NCI-H82 (cell line): ENCODE results near the gene DDX51.

Experiments
- DNase-seq: peaks from one replicate; lab custom pipeline; 2025; lab: John Stamatoyannopoulos, UW

Gene DDX51

GRCh38 chr12:132166093-132166492, 22.0 kb upstream of the DDX51 start:
- DNase-seq: no peak

GRCh38 chr12:132165584-132165983, 21.5 kb upstream of the DDX51 start:
- DNase-seq: no peak

- DNase-seq: no peak
Observed at GRCh38 chr12:132164426-132164825, 20.3 kb upstream of the DDX51 start.

GRCh38 chr12:132163911-132164288, 19.8 kb upstream of the DDX51 start:
- peak; percentile 51 for DNase-seq

GRCh38 chr12:132163041-132163910, 19.2 kb upstream of the DDX51 start:
- no peak for DNase-seq

GRCh38 chr12:132162508-132163031, 18.5 kb upstream of the DDX51 start:
- DNase-seq: no peak

- DNase-seq: no peak
Observed at GRCh38 chr12:132161796-132162507, 17.8 kb upstream of the DDX51 start.

GRCh38 chr12:132161036-132161781, 17.1 kb upstream of the DDX51 start:
- DNase-seq: no peak

GRCh38 chr12:132160601-132161035, 16.5 kb upstream of the DDX51 start:
- DNase-seq: no peak

- no peak for DNase-seq
Observed at GRCh38 chr12:132160016-132160415, 15.9 kb upstream of the DDX51 start.

GRCh38 chr12:132159555-132160003, 15.5 kb upstream of the DDX51 start:
- DNase-seq: no peak

GRCh38 chr12:132158677-132159554, 14.8 kb upstream of the DDX51 start:
- DNase-seq: no peak

GRCh38 chr12:132157733-132158409, 13.8 kb upstream of the DDX51 start:
- no peak for DNase-seq

GRCh38 chr12:132156573-132157325, 12.6 kb upstream of the DDX51 start:
- no peak for DNase-seq

- DNase-seq: no peak
Observed at GRCh38 chr12:132155771-132156572, 11.9 kb upstream of the DDX51 start.

GRCh38 chr12:132154941-132155770, 11.0 kb upstream of the DDX51 start:
- no peak for DNase-seq

GRCh38 chr12:132154341-132154761, 10.2 kb upstream of the DDX51 start:
- peak; percentile 49 for DNase-seq
